CD14-positive monocyte (primary cell): ENCODE measurements around the gene CCDC88A. TPM values are rescaled to one million over a fixed set of nuclear protein-coding genes. Genes with fewer than 3 reads are reported as not detected.

Experiments
- DNase-seq, 3 donors: peaks; one replicate each; pipeline ENCODE4 v3.0.0-alpha.2; 2011 to 2022
- H2AFZ ChIP-seq: 2 replicates; pipeline ENCODE4 v1.6.0; 2012; ENCODE audit warnings: mild to moderate bottlenecking, low read depth, low read length, inconsistent platforms; ENCODE audit not compliant: insufficient read depth, poor library complexity, severe bottlenecking
- H3K27ac ChIP-seq, 2 donors: 1 replicate in 1 of 2; 2 replicates in 1 of 2; pipeline ENCODE4 v1.5.1; 2012 to 2013; ENCODE audit warnings: low read length in 2 of 2, control low read depth in 1 of 2, inconsistent platforms in 1 of 2, low read depth in 1 of 2, mild to moderate bottlenecking in 1 of 2
- H3K27me3 ChIP-seq, 2 donors: one replicate each; pipeline versions ENCODE4 v1.6.0 to v1.6.1; 2011 to 2013; ENCODE audit warnings: low read length in 2 of 2; ENCODE audit not compliant: control insufficient read depth in 2 of 2, insufficient read depth in 2 of 2
- H3K36me3 ChIP-seq, 2 donors: replicated peaks in 1 of 2; 1 replicate in 1 of 2; 2 replicates in 1 of 2; pipeline versions ENCODE4 v1.5.1 to v1.6.1; 2012 to 2013; ENCODE audit warnings: low read length in 2 of 2, control low read depth in 1 of 2, inconsistent platforms in 1 of 2, mild to moderate bottlenecking in 1 of 2; ENCODE audit not compliant: insufficient read depth in 2 of 2, control insufficient read depth in 1 of 2
- H3K4me1 ChIP-seq, 2 donors: 1 replicate in 1 of 2; 2 replicates in 1 of 2; pipeline versions ENCODE4 v1.5.1 to v1.6.1; 2012 to 2013; ENCODE audit warnings: low read length in 2 of 2, control low read depth in 1 of 2, inconsistent platforms in 1 of 2, mild to moderate bottlenecking in 1 of 2, moderate library complexity in 1 of 2; ENCODE audit not compliant: insufficient read depth in 2 of 2, control insufficient read depth in 1 of 2
- H3K4me2 ChIP-seq: replicated peaks from 2 replicates; pipeline ENCODE3; 2012; ENCODE audit warnings: low read length, moderate library complexity, mild to moderate bottlenecking; ENCODE audit not compliant: poor library complexity, severe bottlenecking; ENCODE audit errors: extremely low read depth
- H3K4me3 ChIP-seq, 3 experiments: fragments of 200-600 bp in 1 of 3; sonication (generic) in 1 of 3; replicated peaks in 1 of 3; 1 replicate in 2 of 3; 2 replicates in 1 of 3; pipeline ENCODE4 v1.5.1; 2011 to 2013; ENCODE audit warnings: low read length in 3 of 3, mild to moderate bottlenecking in 3 of 3, control low read depth in 2 of 3, low read depth in 2 of 3, inconsistent platforms in 1 of 3, moderate library complexity in 1 of 3
- H3K79me2 ChIP-seq: 2 replicates; pipeline ENCODE4 v1.6.0; 2012; ENCODE audit warnings: mild to moderate bottlenecking, control low read depth, inconsistent platforms, low read length, moderate library complexity; ENCODE audit not compliant: insufficient read depth
- H3K9ac ChIP-seq: 2 replicates; pipeline ENCODE4 v1.6.0; 2017; ENCODE audit warnings: low read length, mild to moderate bottlenecking; ENCODE audit not compliant: insufficient read depth, poor library complexity, severe bottlenecking
- H3K9me3 ChIP-seq, 2 donors: replicated peaks in 1 of 2; 1 replicate in 1 of 2; 2 replicates in 1 of 2; pipeline versions ENCODE4 v1.5.1 to v1.6.1; 2012 to 2013; ENCODE audit warnings: low read length in 2 of 2, control low read depth in 1 of 2; ENCODE audit not compliant: control insufficient read depth in 1 of 2, insufficient read depth in 1 of 2
- H4K20me1 ChIP-seq: 2 replicates; pipeline ENCODE4 v1.6.0; 2012; ENCODE audit warnings: mild to moderate bottlenecking, low read length, control low read depth, moderate library complexity; ENCODE audit not compliant: insufficient read depth
- H3K27ac Mint-ChIP-seq, 7 donors: one replicate each; pipeline ENCODE4 v1.8.0; 2020; ENCODE audit warnings: mild to moderate bottlenecking in 7 of 7, mixed read lengths in 7 of 7, moderate library complexity in 6 of 7, inconsistent platforms in 2 of 7
- H3K27me3 Mint-ChIP-seq, 3 donors: one replicate each; pipeline ENCODE4 v1.8.0; 2021 to 2022; ENCODE audit warnings: low read depth in 3 of 3, mild to moderate bottlenecking in 3 of 3, mixed read lengths in 3 of 3, moderate library complexity in 3 of 3, inconsistent platforms in 1 of 3
- H3K36me3 Mint-ChIP-seq, 2 donors: one replicate each; pipeline ENCODE4 v1.8.0; 2020; ENCODE audit warnings: mixed read lengths in 2 of 2, inconsistent platforms in 1 of 2, mild to moderate bottlenecking in 1 of 2
- H3K4me1 Mint-ChIP-seq: one replicate; pipeline ENCODE4 v1.8.0; 2020; ENCODE audit warnings: mild to moderate bottlenecking, mixed read lengths
- H3K4me3 Mint-ChIP-seq, 2 donors: one replicate each; pipeline ENCODE4 v1.8.0; 2020; ENCODE audit warnings: mild to moderate bottlenecking in 2 of 2, mixed read lengths in 2 of 2, moderate library complexity in 1 of 2
- H3K9me3 Mint-ChIP-seq, 7 donors: one replicate each; pipeline ENCODE4 v1.8.0; 2020 to 2022; ENCODE audit warnings: mixed read lengths in 7 of 7, mild to moderate bottlenecking in 6 of 7, moderate library complexity in 6 of 7, inconsistent platforms in 2 of 7
- WGBS: methylation state at CpG from one replicate; pipeline ENCODE4 v1.1.5; 2013; ENCODE audit warnings: missing lambda C conversion rate; ENCODE audit not compliant: insufficient coverage; 5-methylcytosine and 5-hydroxymethylcytosine counted together
- intact Hi-C, 2 donors: fragments of 100-400 bp; cut with micrococcal nuclease; formaldehyde crosslinking; loops; one replicate each; pipeline versions ENCODE4 v1.15.0 to v1.15.1; 2023
- polyA plus RNA-seq, 3 donors: library from polyadenylated mRNA; depleted of rRNA in 1 of 3; unstranded in 2 of 3; stranded (reverse) in 1 of 3; fragments of 300-500 nt in 2 of 3; fragments of >200 nt in 1 of 3; fragmentation: Illumina TruSeq in 2 of 3; gene quantifications; 1 replicate in 2 of 3; 2 replicates in 1 of 3; pipeline ENCODE4 v1.2.3, GENCODE V29; 2012 to 2021
- TF ChIP-seq, protein P1 (sequence below): fragments of 200-600 bp; IDR thresholded peaks from one replicate; pipeline ENCODE4 v1.8.0; 2022; ENCODE audit warnings: antibody characterized with exemption, mild to moderate bottlenecking

Gene CCDC88A
- polyA plus RNA-seq, 3 donors: 9.9 to 57.1 (median 17.9) TPM

GRCh38 chr2:55302241-55302640 is 117.4 kb downstream of the CCDC88A start:
- Histone ChIP-seq H2AFZ (no peak overlapping the region), H3K27ac (no peak overlapping the region), H3K9me3 (no peaks in the 10 kb centered on the region), H3K9ac (no peak overlapping the region), H3K4me1 (no peaks in the 10 kb centered on the region), H3K36me3 (peaks cover 87 to 97% of the 10 kb centered on the region in 2 donors), H3K27me3 (no peaks in the 10 kb centered on the region), H3K79me2 (no peaks in the 10 kb centered on the region), H3K4me3 (no peak overlapping the region), H4K20me1 (no peaks in the 10 kb centered on the region), H3K4me2 (no peak overlapping the region)
- H3K27me3 Mint-ChIP-seq: no peaks in the 10 kb centered on the region
- DNase-seq: no peak
- no CpG with 5 or more reads among the region's 3 CpGs for WGBS
- no peaks in the 10 kb centered on the region for H3K4me1 Mint-ChIP-seq
- TF ChIP-seq, protein P1, sequence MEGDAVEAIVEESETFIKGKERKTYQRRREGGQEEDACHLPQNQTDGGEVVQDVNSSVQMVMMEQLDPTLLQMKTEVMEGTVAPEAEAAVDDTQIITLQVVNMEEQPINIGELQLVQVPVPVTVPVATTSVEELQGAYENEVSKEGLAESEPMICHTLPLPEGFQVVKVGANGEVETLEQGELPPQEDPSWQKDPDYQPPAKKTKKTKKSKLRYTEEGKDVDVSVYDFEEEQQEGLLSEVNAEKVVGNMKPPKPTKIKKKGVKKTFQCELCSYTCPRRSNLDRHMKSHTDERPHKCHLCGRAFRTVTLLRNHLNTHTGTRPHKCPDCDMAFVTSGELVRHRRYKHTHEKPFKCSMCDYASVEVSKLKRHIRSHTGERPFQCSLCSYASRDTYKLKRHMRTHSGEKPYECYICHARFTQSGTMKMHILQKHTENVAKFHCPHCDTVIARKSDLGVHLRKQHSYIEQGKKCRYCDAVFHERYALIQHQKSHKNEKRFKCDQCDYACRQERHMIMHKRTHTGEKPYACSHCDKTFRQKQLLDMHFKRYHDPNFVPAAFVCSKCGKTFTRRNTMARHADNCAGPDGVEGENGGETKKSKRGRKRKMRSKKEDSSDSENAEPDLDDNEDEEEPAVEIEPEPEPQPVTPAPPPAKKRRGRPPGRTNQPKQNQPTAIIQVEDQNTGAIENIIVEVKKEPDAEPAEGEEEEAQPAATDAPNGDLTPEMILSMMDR: no peak
- H3K4me3 Mint-ChIP-seq: no peak overlapping the region
- no peaks in the 10 kb centered on the region for H3K9me3 Mint-ChIP-seq
- H3K36me3 Mint-ChIP-seq: peaks cover 49 to 73% of the 10 kb centered on the region in 2 donors
- intact Hi-C loops: no loop called here
- no peak overlapping the region for H3K27ac Mint-ChIP-seq

GRCh38 chr2:55301277-55301676 is 118.4 kb downstream of the CCDC88A start:
- H3K27me3 ChIP-seq: no peaks in the 10 kb centered on the region
- no peaks in the 10 kb centered on the region for H3K79me2 ChIP-seq
- Mint-ChIP-seq H3K27ac (no peak overlapping the region), H3K9me3 (no peaks in the 10 kb centered on the region), H3K27me3 (no peaks in the 10 kb centered on the region), H3K4me1 (no peaks in the 10 kb centered on the region), H3K4me3 (no peak overlapping the region), H3K36me3 (peaks cover 47 to 70% of the 10 kb centered on the region in 2 donors)
- no CpG with 5 or more reads among the region's 1 CpG for WGBS
- H2AFZ ChIP-seq: no peak overlapping the region
- H3K4me2 ChIP-seq: no peak overlapping the region
- intact Hi-C loops: no loop called here
- H3K9me3 ChIP-seq: no peaks in the 10 kb centered on the region
- TF ChIP-seq, protein P1: no peak
- H4K20me1 ChIP-seq: no peaks in the 10 kb centered on the region
- no peak overlapping the region for H3K9ac ChIP-seq
- no peak overlapping the region for H3K4me3 ChIP-seq
- peaks cover 86 to 96% of the 10 kb centered on the region in 2 donors for H3K36me3 ChIP-seq
- DNase-seq: no peak
- H3K27ac ChIP-seq: no peak overlapping the region
- H3K4me1 ChIP-seq: no peaks in the 10 kb centered on the region
